ENCODE results near the gene MICALL2.

MICALL2 gene

GRCh38 chr7:1496531-1497292, 37.4 kb upstream of the MICALL2 start:
- no peak for DNase-seq (ENCODE audit: low read depth)

GRCh38 chr7:1495564-1496242, 36.4 kb upstream of the MICALL2 start:
- no peak for DNase-seq (ENCODE audit: low read depth)
- no peak overlapping the region for H3K4me3 ChIP-seq (ENCODE audit: low read depth, low read length)
- no peak for TF ChIP-seq CTCF (IDR thresholded peaks at IDR 0.05; ENCODE audit: control insufficient read depth, extremely low read depth, insufficient read depth)

More at GRCh38 chr7:1496531-1497292, 37.4 kb upstream of the MICALL2 start:
- TF ChIP-seq CTCF (IDR thresholded peaks at IDR 0.05; ENCODE audit: control insufficient read depth, extremely low read depth, insufficient read depth) = no peak
- H3K4me3 ChIP-seq (ENCODE audit: low read depth, low read length) = no peak overlapping the region

GRCh38 chr7:1494866-1495563, 35.7 kb upstream of the MICALL2 start:
- DNase-seq (ENCODE audit: low read depth) = no peak
- TF ChIP-seq CTCF (IDR thresholded peaks at IDR 0.05; ENCODE audit: control insufficient read depth, extremely low read depth, insufficient read depth) = no peak

GRCh38 chr7:1494447-1494846, 35.2 kb upstream of the MICALL2 start:
- H3K4me3 ChIP-seq (ENCODE audit: low read depth, low read length) = no peak overlapping the region
- no peak for TF ChIP-seq CTCF (IDR thresholded peaks at IDR 0.05; ENCODE audit: control insufficient read depth, extremely low read depth, insufficient read depth)
- no peak for DNase-seq (ENCODE audit: low read depth)

More at GRCh38 chr7:1494866-1495563, 35.7 kb upstream of the MICALL2 start:
- no peak overlapping the region for H3K4me3 ChIP-seq (ENCODE audit: low read depth, low read length)

- no peak for DNase-seq (ENCODE audit: low read depth)
- no peak for TF ChIP-seq CTCF (IDR thresholded peaks at IDR 0.05; ENCODE audit: control insufficient read depth, extremely low read depth, insufficient read depth)
These were observed 34.3 kb upstream of the MICALL2 start for GRCh38 chr7:1493571-1493970.

GRCh38 chr7:1493129-1493528, 33.9 kb upstream of the MICALL2 start:
- no peak for DNase-seq (ENCODE audit: low read depth)
- H3K4me3 ChIP-seq (ENCODE audit: low read depth, low read length) = no peak overlapping the region
- no peak for TF ChIP-seq CTCF (IDR thresholded peaks at IDR 0.05; ENCODE audit: control insufficient read depth, extremely low read depth, insufficient read depth)

More at GRCh38 chr7:1493571-1493970, 34.3 kb upstream of the MICALL2 start:
- H3K4me3 ChIP-seq (ENCODE audit: low read depth, low read length) = no peak overlapping the region
